GM12878 (cell line): Measurements from ENCODE around the gene NCS1. TPM values are rescaled to one million over a fixed set of nuclear protein-coding genes. Genes with fewer than 3 reads are reported as not detected.

Experiments
- ATAC-seq: fragments of 200-7000 bp; cut with Tn5 transposase; 3 replicates; pipeline ENCODE4 v1.9.1; 2020; ENCODE audit warnings: mild to moderate bottlenecking, moderate library complexity
- BruUV-seq: library from RNA; stranded (reverse); fragments of 400-500 nt; replicated peaks from 2 replicates; lab custom pipeline; 2021; lab: Mats Ljungman, UMichigan
- CTCF ChIA-PET: fragments of 300-600 bp; sonication (Branson Sonifier 250); formaldehyde crosslinking; extraction: SDS; loops from one replicate; lab custom pipeline; 2021; ENCODE audit warnings: inconsistent platforms; lab: Yijun Ruan, JAX
- POLR2A ChIA-PET: fragments of 350-600 bp; formaldehyde crosslinking; extraction: SDS; loops from one replicate; lab custom pipeline; 2021; ENCODE audit warnings: inconsistent platforms; lab: Charles Lee
- RAD21 ChIA-PET: fragments of 300-600 bp; sonication (Branson Sonifier 250); formaldehyde crosslinking; loops from one replicate; lab custom pipeline; 2023; ENCODE audit warnings: antibody characterized with exemption; ENCODE audit not compliant: unreplicated experiment; lab: Charles Lee
- SMC1A ChIA-PET: fragments of 300-600 bp; sonication (Branson Sonifier 250); formaldehyde crosslinking; loops from one replicate; lab custom pipeline; 2023; ENCODE audit not compliant: unreplicated experiment, uncharacterized antibody; lab: Charles Lee
- DNase-seq: peaks from one replicate; pipeline ENCODE4 v3.0.0-alpha.2; 2011; ENCODE audit warnings: low read depth, low spot score
- FAIRE-seq: peaks from 3 replicates; lab custom pipeline; 2011; peaks lifted over from hg19 to GRCh38; lab: Jason Lieb, UNC
- H2AFZ ChIP-seq: 2 replicates; pipeline ENCODE4 v1.6.0; 2011; ENCODE audit warnings: low read depth, low read length, control low read depth; ENCODE audit not compliant: control insufficient read depth
- H3K27ac ChIP-seq: 2 replicates; pipeline ENCODE4 v1.5.1; 2011; ENCODE audit warnings: control low read depth; ENCODE audit not compliant: control insufficient read depth, insufficient read depth
- H3K27me3 ChIP-seq, 2 experiments: replicated peaks in 1 of 2; 2 replicates each; pipeline versions ENCODE4 v1.6.0 to v1.6.1; 2011; ENCODE audit warnings: low read length in 1 of 2; ENCODE audit not compliant: control insufficient read depth in 2 of 2, insufficient read depth in 2 of 2
- H3K36me3 ChIP-seq, 2 experiments: 2 replicates each; pipeline ENCODE4 v1.5.1; 2011; ENCODE audit warnings: low read length in 1 of 2; ENCODE audit not compliant: control insufficient read depth in 2 of 2, insufficient read depth in 2 of 2
- H3K4me1 ChIP-seq: 2 replicates; pipeline ENCODE4 v1.6.1; 2011; ENCODE audit warnings: mild to moderate bottlenecking, low read length, moderate library complexity, mixed read lengths; ENCODE audit not compliant: control insufficient read depth, insufficient read depth
- H3K4me2 ChIP-seq: 2 replicates; pipeline ENCODE4 v1.6.0; 2011; ENCODE audit warnings: control low read depth; ENCODE audit not compliant: control insufficient read depth, insufficient read depth
- H3K4me3 ChIP-seq: fragments of 200-600 bp; sonication (generic); 2 replicates; pipeline ENCODE4 v1.5.1; 2016
- H3K79me2 ChIP-seq: 2 replicates; pipeline ENCODE4 v1.6.0; 2011; ENCODE audit warnings: low read length; ENCODE audit not compliant: control insufficient read depth, insufficient read depth
- H3K9ac ChIP-seq: 2 replicates; pipeline ENCODE4 v1.8.0; 2011; ENCODE audit warnings: low read length, control low read depth, mixed read lengths; ENCODE audit not compliant: control insufficient read depth, insufficient read depth
- H3K9me3 ChIP-seq: replicated peaks from 3 replicates; pipeline ENCODE4 v1.5.1; 2011; ENCODE audit warnings: mild to moderate bottlenecking, low read length; ENCODE audit not compliant: control insufficient read depth, insufficient read depth
- H4K20me1 ChIP-seq: 2 replicates; pipeline ENCODE4 v1.6.0; 2011; ENCODE audit not compliant: control insufficient read depth, insufficient read depth
- BCLAF1 ChIP-seq: fragments of 450-650 bp; IDR thresholded peaks from 2 replicates; pipeline ENCODE4 v1.6.1; 2017; ENCODE audit warnings: antibody characterized with exemption, mild to moderate bottlenecking, moderate library complexity
- HCFC1 ChIP-seq: fragments of 150-350 bp; IDR thresholded peaks from 2 replicates; pipeline ENCODE4 v1.6.1; 2014; ENCODE audit warnings: low read length
- IRF4 ChIP-seq: IDR thresholded peaks from 2 replicates; pipeline ENCODE4 v1.6.1; 2011; ENCODE audit warnings: low read depth, low read length
- JUND ChIP-seq: IDR thresholded peaks from 2 replicates; pipeline ENCODE4 v1.6.1; 2012; ENCODE audit warnings: low read depth, mild to moderate bottlenecking, low read length, improper control_type of control experiment, moderate library complexity
- PAX5 ChIP-seq: IDR thresholded peaks from 2 replicates; pipeline ENCODE4 v1.6.1; 2011; ENCODE audit warnings: low read depth, low read length, borderline replicate concordance
- PBX3 ChIP-seq: IDR thresholded peaks from 2 replicates; pipeline ENCODE4 v1.6.1; 2011; ENCODE audit warnings: mild to moderate bottlenecking, low read depth, low read length, moderate library complexity; ENCODE audit not compliant: insufficient replicate concordance
- POLR2A ChIP-seq: IDR thresholded peaks from 2 replicates; pipeline ENCODE4 v1.6.1; 2011; ENCODE audit warnings: low read depth, mild to moderate bottlenecking, low read length
- RCOR1 ChIP-seq: conservative IDR thresholded peaks from 2 replicates; pipeline ENCODE4 v1.6.1; 2012; ENCODE audit warnings: low read depth, low read length, improper control_type of control experiment
- REST ChIP-seq: IDR thresholded peaks from 2 replicates; pipeline ENCODE4 v1.6.1; 2012; ENCODE audit warnings: mild to moderate bottlenecking, low read depth, low read length
- RFX5 ChIP-seq: IDR thresholded peaks from 2 replicates; pipeline ENCODE4 v1.6.1; 2011; ENCODE audit warnings: low read depth, low read length, improper control_type of control experiment
- SUZ12 ChIP-seq: fragments of 200-600 bp; sonication (generic); IDR thresholded peaks from one replicate; pipeline ENCODE4 v1.6.1; 2018; ENCODE audit warnings: antibody characterized with exemption, mild to moderate bottlenecking; ENCODE audit not compliant: unreplicated experiment
- TCF12 ChIP-seq: IDR thresholded peaks from 2 replicates; pipeline ENCODE4 v1.6.1; 2011; ENCODE audit warnings: low read depth, mild to moderate bottlenecking, low read length
- ZBTB40 ChIP-seq: fragments of 450-650 bp; IDR thresholded peaks from 2 replicates; pipeline ENCODE4 v1.6.1; 2016; ENCODE audit warnings: mild to moderate bottlenecking, moderate library complexity, borderline replicate concordance
- WGBS: methylation state at CpG from one replicate; pipeline ENCODE4 v1.1.6; 2016; ENCODE audit warnings: low lambda C conversion rate; ENCODE audit not compliant: insufficient replicate concordance, insufficient coverage; ENCODE audit errors: missing lambda C conversion rate; 5-methylcytosine and 5-hydroxymethylcytosine counted together
- in situ Hi-C: fragments of 300-500 bp; cut with MboI; formaldehyde crosslinking; loops from 9 replicates; pipeline ENCODE4 v1.14.3; 2018; ENCODE audit warnings: mixed read lengths
- intact Hi-C: fragments of 100-400 bp; cut with micrococcal nuclease; formaldehyde crosslinking; loops from one replicate; pipeline ENCODE4 v1.14.2; 2022; ENCODE audit not compliant: unreplicated experiment
- polyA plus RNA-seq, 11 experiments: library from polyadenylated mRNA; depleted of rRNA in 4 of 11; unstranded in 6 of 11; stranded (reverse) in 5 of 11; fragments of >200 nt; fragmentation: Nextera tagmentation in 4 of 11; fragmentation: Illumina TruSeq in 1 of 11; extraction: Ambion mirVana in 4 of 11; extraction: Trizol in 1 of 11; gene quantifications; 1 replicate in 1 of 11; 2 replicates in 10 of 11; pipeline versions ENCODE4 v1.2.1 to v1.2.3, GENCODE V29; 2011 to 2016; ENCODE audit warnings: inconsistent platforms in 2 of 11, missing spikeins in 2 of 11, low read depth in 1 of 11
- total RNA-seq, 4 experiments: library from RNA; depleted of rRNA in 3 of 4; stranded (reverse); fragments of >200 nt in 3 of 4; fragmentation: Illumina TruSeq in 1 of 4; extraction: Trizol in 1 of 4; gene quantifications; 2 replicates each; pipeline versions ENCODE4 v1.2.1 to v1.2.3, GENCODE V29; 2013 to 2021

NCS1 gene
- total and polyA plus RNA-seq, 10 of the 15 experiments (the other 5 are each of a cell fraction or from before 2014, with no cell fraction given): 0.04 to 0.22 (median 0.06) TPM; not detected in 4

- BruUV-seq: no TSS peak
- intact Hi-C loops (no loop called here), in situ Hi-C loops (no loop called here)
- Histone ChIP-seq H2AFZ (no peak overlapping the region), H3K4me2 (no peak overlapping the region), H3K9me3 (no peaks in the 10 kb centered on the region), H3K4me3 (no peak overlapping the region), H4K20me1 (no peaks in the 10 kb centered on the region; the same call in 1 of the 2 replicates), H3K27ac (no peak overlapping the region), H3K4me1 (no peaks in the 10 kb centered on the region), H3K27me3 (no peaks in the 10 kb centered on the region), H3K36me3 (no peaks in the 10 kb centered on the region), H3K9ac (no peak overlapping the region), H3K79me2 (no peaks in the 10 kb centered on the region)
- FAIRE-seq (no peak), ATAC-seq (no peak), DNase-seq (no peak)
- SMC1A ChIA-PET: no interaction called here
- 62% methylated on average over 3 of the region's 3 CpGs for WGBS
- CTCF ChIA-PET: interaction anchor here (1.0 kb wide), 1 partner anchor 48 kb away, joined by 3 read pairs; no protein-coding TSS in a partner anchor
- POLR2A ChIA-PET: interaction anchor here (0.6 kb wide), 1 partner anchor 1792 kb away, joined by 4 read pairs; no protein-coding TSS in a partner anchor
- RAD21 ChIA-PET: no interaction called here
- TF ChIP-seq JUND: no peak
- TF ChIP-seq IRF4: no peak
- TF ChIP-seq ZBTB40: no peak
- TF ChIP-seq TCF12: no peak
- no peak for TF ChIP-seq PAX5
- TF ChIP-seq REST: no peak
- no peak for TF ChIP-seq BCLAF1
- TF ChIP-seq PBX3: no peak
- no peak for TF ChIP-seq SUZ12
- TF ChIP-seq POLR2A: no peak
- TF ChIP-seq RCOR1: no peak
- TF ChIP-seq HCFC1: no peak
- TF ChIP-seq RFX5: no peak
Measured at GRCh38 chr9:130154816-130155215, 17.4 kb upstream of the NCS1 start.
